HCT116 (cell line): ENCODE results near the gene PRSS21. TPM values are rescaled to one million over a fixed set of nuclear protein-coding genes. Genes with fewer than 3 reads are reported as not detected.
A peak's percentile ranks its signal among the peaks of the same experiment; 100 is the strongest.

Experiments used
- ATAC-seq: fragments of 200-7000 bp; cut with Tn5 transposase; 2 replicates; pipeline ENCODE4 v1.9.1; 2020; ENCODE audit warnings: mild to moderate bottlenecking, moderate library complexity
- BruUV-seq: library from RNA; stranded (reverse); fragments of 400-500 nt; replicated peaks from 2 replicates; lab custom pipeline; 2021; lab: Mats Ljungman, UMichigan
- CTCF ChIA-PET: fragments of 300-600 bp; sonication (Branson Sonifier 250); formaldehyde crosslinking; loops from one replicate; lab custom pipeline; 2021; ENCODE audit warnings: antibody characterized with exemption; lab: Charles Lee
- POLR2A ChIA-PET: fragments of 300-600, 350-600 bp; sonication (Branson Sonifier 250); formaldehyde crosslinking; loops from one replicate; lab custom pipeline; 2021; ENCODE audit warnings: antibody characterized with exemption; lab: Charles Lee
- RAD21 ChIA-PET, 2 experiments: fragments of 300-600 bp; sonication (Branson Sonifier 250); formaldehyde crosslinking; loops; one replicate each; lab custom pipeline; 2023; ENCODE audit warnings: low total read pairs in 2 of 2; ENCODE audit not compliant: uncharacterized antibody in 2 of 2, unreplicated experiment in 2 of 2, low non-redundant PET in 1 of 2; lab: Charles Lee
- DNase-seq: peaks from one replicate; pipeline ENCODE4 v3.0.0-alpha.2; 2010; ENCODE audit warnings: low read depth, low spot score
- H2AFZ ChIP-seq: fragments of 200-600 bp; shearing (Covaris generic), sonication (generic); 2 replicates; pipeline ENCODE4 v1.6.1; 2017; ENCODE audit warnings: low read depth, mixed run types, mixed read lengths, antibody characterized with exemption, low read length; ENCODE audit not compliant: poor library complexity, severe bottlenecking
- H3K27ac ChIP-seq: 2 replicates; pipeline ENCODE4 v1.5.1; 2012; ENCODE audit warnings: low read depth, low read length
- H3K27me3 ChIP-seq: fragments of 200-600 bp; sonication (generic); 2 replicates; pipeline ENCODE4 v1.6.1; 2016; ENCODE audit warnings: mixed run types, low read length, mixed read lengths; ENCODE audit not compliant: insufficient read depth
- H3K36me3 ChIP-seq, 2 experiments: fragments of 200-500 bp in 1 of 2; fragments of 200-600 bp in 1 of 2; sonication (Bioruptor generic) in 1 of 2; sonication (generic) in 1 of 2; 2 replicates each; pipeline versions ENCODE4 v1.5.1 to v1.6.1; 2014 to 2016; ENCODE audit warnings: low read length in 2 of 2, inconsistent platforms in 1 of 2, mixed read lengths in 1 of 2, mixed run types in 1 of 2; ENCODE audit not compliant: insufficient read depth in 2 of 2, control insufficient read depth in 1 of 2
- H3K4me1 ChIP-seq, 2 experiments: fragments of 200-600 bp in 1 of 2; sonication (generic) in 1 of 2; 2 replicates each; pipeline versions ENCODE4 v1.5.1 to v1.6.1; 2012 to 2017; ENCODE audit warnings: low read length in 2 of 2, inconsistent platforms in 1 of 2, mild to moderate bottlenecking in 1 of 2, mixed read lengths in 1 of 2, mixed run types in 1 of 2, moderate library complexity in 1 of 2; ENCODE audit not compliant: insufficient read depth in 2 of 2, control insufficient read depth in 1 of 2
- H3K4me2 ChIP-seq: fragments of 200-600 bp; sonication (generic); 2 replicates; pipeline ENCODE4 v1.6.1; 2017; ENCODE audit warnings: mixed run types, low read length, mixed read lengths
- H3K4me3 ChIP-seq, 2 experiments: fragments of 200-600 bp in 1 of 2; sonication (generic) in 1 of 2; replicated peaks in 1 of 2; 2 replicates each; pipeline ENCODE4 v1.5.1; 2011 to 2016; ENCODE audit warnings: low read length in 2 of 2, control low read depth in 1 of 2, low read depth in 1 of 2, mild to moderate bottlenecking in 1 of 2, mixed read lengths in 1 of 2, mixed run types in 1 of 2
- H3K79me2 ChIP-seq: fragments of 200-600 bp; sonication (generic); 2 replicates; pipeline ENCODE4 v1.6.1; 2017; ENCODE audit warnings: mild to moderate bottlenecking, mixed run types, low read length, moderate library complexity, mixed read lengths; ENCODE audit not compliant: insufficient read depth
- H3K9ac ChIP-seq: fragments of 200-600 bp; sonication (generic); 2 replicates; pipeline ENCODE4 v1.6.1; 2016; ENCODE audit warnings: low read length, mixed read lengths
- H3K9me2 ChIP-seq: fragments of 200-600 bp; sonication (generic), shearing (Covaris generic); 2 replicates; pipeline ENCODE4 v1.6.1; 2017; ENCODE audit warnings: mixed run types, mild to moderate bottlenecking, moderate library complexity; ENCODE audit not compliant: insufficient read depth
- H3K9me3 ChIP-seq, 2 experiments: fragments of 200-500 bp in 1 of 2; fragments of 200-600 bp in 1 of 2; sonication (Bioruptor generic) in 1 of 2; sonication (generic) in 1 of 2; 2 replicates each; pipeline ENCODE4 v1.6.1; 2014 to 2017; ENCODE audit warnings: low read length in 2 of 2, mixed read lengths in 2 of 2, inconsistent platforms in 1 of 2, low read depth in 1 of 2, mild to moderate bottlenecking in 1 of 2, mixed run types in 1 of 2, moderate library complexity in 1 of 2; ENCODE audit not compliant: control insufficient read depth in 1 of 2, insufficient read depth in 1 of 2
- H4K20me1 ChIP-seq: fragments of 200-600 bp; sonication (generic), shearing (Covaris generic); 2 replicates; pipeline ENCODE4 v1.6.1; 2017; ENCODE audit warnings: mixed run types, mild to moderate bottlenecking, moderate library complexity; ENCODE audit not compliant: insufficient read depth
- CEBPB ChIP-seq: IDR thresholded peaks from 2 replicates; pipeline ENCODE4 v1.6.1; 2012; ENCODE audit warnings: low read depth
- EGR1 ChIP-seq: IDR thresholded peaks from 2 replicates; pipeline ENCODE4 v1.6.1; 2012; ENCODE audit warnings: low read depth
- ELF1 ChIP-seq: IDR thresholded peaks from 2 replicates; pipeline ENCODE4 v1.6.1; 2012; ENCODE audit warnings: low read depth, borderline replicate concordance
- EZH2phosphoT487 ChIP-seq: fragments of 200-600 bp; IDR thresholded peaks from 2 replicates; pipeline ENCODE4 v1.6.1; 2018; ENCODE audit warnings: antibody characterized with exemption, borderline replicate concordance
- FOSL1 ChIP-seq: IDR thresholded peaks from 2 replicates; pipeline ENCODE4 v1.6.1; 2012; ENCODE audit warnings: low read depth
- JUND ChIP-seq: IDR thresholded peaks from 2 replicates; pipeline ENCODE4 v1.6.1; 2012
- POLR2A ChIP-seq: IDR thresholded peaks from 2 replicates; pipeline ENCODE4 v1.7.0; 2011; ENCODE audit warnings: borderline replicate concordance; ENCODE audit not compliant: insufficient read depth, insufficient read length; ENCODE audit errors: extremely low read depth
- POLR2AphosphoS5 ChIP-seq: IDR thresholded peaks from 2 replicates; pipeline ENCODE4 v1.6.1; 2011; ENCODE audit warnings: mild to moderate bottlenecking, low read depth, low read length, moderate library complexity
- REST ChIP-seq: IDR thresholded peaks from 2 replicates; pipeline ENCODE4 v1.6.1; 2012; ENCODE audit warnings: low read depth
- SIN3A ChIP-seq: IDR thresholded peaks from 2 replicates; pipeline ENCODE4 v1.6.1; 2012; ENCODE audit warnings: low read depth
- TCF7L2 ChIP-seq: IDR thresholded peaks from 2 replicates; pipeline ENCODE4 v1.7.0; 2011; ENCODE audit warnings: borderline replicate concordance, inconsistent platforms; ENCODE audit not compliant: insufficient read depth, insufficient read length; ENCODE audit errors: extremely low read depth
- ZFX ChIP-seq: fragments of 450-650 bp; IDR thresholded peaks from 2 replicates; pipeline ENCODE4 v1.6.1; 2017
- ZNF274 ChIP-seq: fragments of 200-500 bp; sonication (Bioruptor generic); IDR thresholded peaks from 2 replicates; pipeline ENCODE4 v1.6.1; 2014; ENCODE audit warnings: mild to moderate bottlenecking, low read depth, low read length, inconsistent platforms
- intact Hi-C: fragments of 100-400 bp; cut with micrococcal nuclease; formaldehyde crosslinking; loops from 2 replicates; pipeline ENCODE4 v1.10.0; 2022
- total RNA-seq: library from RNA; stranded (reverse); gene quantifications from one replicate; pipeline ENCODE4 v1.2.1, GENCODE V29; 2021; ENCODE audit not compliant: unreplicated experiment
- TF ChIP-seq, protein P1 (sequence below): IDR thresholded peaks from 2 replicates; pipeline ENCODE4 v1.6.1; 2011; ENCODE audit warnings: mild to moderate bottlenecking, low read length, moderate library complexity; ENCODE audit not compliant: insufficient replicate concordance; ENCODE audit errors: extremely low read depth
- TF ChIP-seq, protein P2 (sequence below): IDR thresholded peaks from 2 replicates; pipeline ENCODE4 v1.6.1; 2012

Gene PRSS21
- total RNA-seq, 1 experiment from 2014 or later = 0.39 TPM

GRCh38 chr16:2866431-2866830, 49.4 kb downstream of the PRSS21 start:
- H3K4me1 ChIP-seq = peaks cover 2 to 12% of the 10 kb centered on the region in 2 experiments; a peak in 3 of 4 replicates
- ATAC-seq = no peak
- intact Hi-C loops = no loop called here
- no peak overlapping the region for H3K4me3 ChIP-seq
- no TSS peak for BruUV-seq
- TF ChIP-seq POLR2A = no peak
- no peak for TF ChIP-seq TCF7L2
- no peak for TF ChIP-seq POLR2AphosphoS5
- no peak for TF ChIP-seq EZH2phosphoT487
- TF ChIP-seq JUND = no peak
- TF ChIP-seq SIN3A = no peak
- H4K20me1 ChIP-seq = no peaks in the 10 kb centered on the region
- H3K27me3 ChIP-seq = no peaks in the 10 kb centered on the region
- H3K27ac ChIP-seq = no peak overlapping the region
- H3K79me2 ChIP-seq = no peaks in the 10 kb centered on the region
- no peak overlapping the region for H3K9ac ChIP-seq
- ChIA-PET POLR2A (no interaction called here), RAD21 (no interaction called here), CTCF (interaction anchor here (2.9 kb wide), 1 partner anchor 27 kb away, joined by 42 read pairs; no protein-coding TSS in a partner anchor)
- no peak for DNase-seq
- H3K9me3 ChIP-seq = no peaks in the 10 kb centered on the region
- H3K4me2 ChIP-seq = no peak overlapping the region
- H3K36me3 ChIP-seq = no peaks in the 10 kb centered on the region
- no peak overlapping the region for H2AFZ ChIP-seq
- H3K9me2 ChIP-seq = no peaks in the 10 kb centered on the region

- Histone ChIP-seq H3K27me3 (no peaks in the 10 kb centered on the region), H3K4me1 (peaks cover 3 to 19% of the 10 kb centered on the region in 2 experiments; a peak in 3 of 4 replicates), H3K9me3 (no peaks in the 10 kb centered on the region), H3K36me3 (no peaks in the 10 kb centered on the region), H3K4me2 (peak overlapping the region; percentile 88), H3K79me2 (no peaks in the 10 kb centered on the region), H3K27ac (peak overlapping the region; percentile 92), H3K9ac (peak overlapping the region; percentile 79), H2AFZ (peak overlapping the region; percentile 79), H4K20me1 (no peaks in the 10 kb centered on the region), H3K4me3 (peak overlapping the region; percentile 55 to 73), H3K9me2 (no peaks in the 10 kb centered on the region)
- BruUV-seq = TSS peak; percentile 96
- ChIA-PET POLR2A (interaction anchor here (0.7 to 1.7 kb wide), 11 partner anchors 10 to 185 kb away, joined by 3 to 14 read pairs (median 3); partner anchors contain the start of genes FLYWCH1, FLYWCH2 and KCTD5), CTCF (interaction anchor here (0.7 to 2.9 kb wide), 17 partner anchors 9 to 115 kb away, joined by 3 to 42 read pairs (median 5); partner anchors contain the start of genes FLYWCH2, PRSS21 and PRSS22), RAD21 (interaction anchor here (1.2 to 1.3 kb wide), 3 partner anchors 9 to 29 kb away, joined by 3 to 10 read pairs (median 8); no protein-coding TSS in a partner anchor)
- ATAC-seq (no peak), DNase-seq (no peak)
- intact Hi-C loops = no loop called here
- TF ChIP-seq SIN3A = no peak
- TF ChIP-seq CEBPB = no peak
- no peak for TF ChIP-seq TCF7L2
- no peak for TF ChIP-seq ZFX
- TF ChIP-seq ZNF274 = no peak
- peak; percentile 62 for TF ChIP-seq EGR1
- no peak for TF ChIP-seq EZH2phosphoT487
- TF ChIP-seq ELF1 = no peak
- TF ChIP-seq, protein P1, sequence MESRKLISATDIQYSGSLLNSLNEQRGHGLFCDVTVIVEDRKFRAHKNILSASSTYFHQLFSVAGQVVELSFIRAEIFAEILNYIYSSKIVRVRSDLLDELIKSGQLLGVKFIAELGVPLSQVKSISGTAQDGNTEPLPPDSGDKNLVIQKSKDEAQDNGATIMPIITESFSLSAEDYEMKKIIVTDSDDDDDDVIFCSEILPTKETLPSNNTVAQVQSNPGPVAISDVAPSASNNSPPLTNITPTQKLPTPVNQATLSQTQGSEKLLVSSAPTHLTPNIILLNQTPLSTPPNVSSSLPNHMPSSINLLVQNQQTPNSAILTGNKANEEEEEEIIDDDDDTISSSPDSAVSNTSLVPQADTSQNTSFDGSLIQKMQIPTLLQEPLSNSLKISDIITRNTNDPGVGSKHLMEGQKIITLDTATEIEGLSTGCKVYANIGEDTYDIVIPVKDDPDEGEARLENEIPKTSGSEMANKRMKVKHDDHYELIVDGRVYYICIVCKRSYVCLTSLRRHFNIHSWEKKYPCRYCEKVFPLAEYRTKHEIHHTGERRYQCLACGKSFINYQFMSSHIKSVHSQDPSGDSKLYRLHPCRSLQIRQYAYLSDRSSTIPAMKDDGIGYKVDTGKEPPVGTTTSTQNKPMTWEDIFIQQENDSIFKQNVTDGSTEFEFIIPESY = no peak
- no peak for TF ChIP-seq REST
- no peak for TF ChIP-seq FOSL1
- TF ChIP-seq, protein P2, sequence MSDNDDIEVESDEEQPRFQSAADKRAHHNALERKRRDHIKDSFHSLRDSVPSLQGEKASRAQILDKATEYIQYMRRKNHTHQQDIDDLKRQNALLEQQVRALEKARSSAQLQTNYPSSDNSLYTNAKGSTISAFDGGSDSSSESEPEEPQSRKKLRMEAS = 0 out of 2 replicates have a peak, but pooled peaks have one; percentile 5
Observed at GRCh38 chr16:2867661-2867986, 50.6 kb downstream of the PRSS21 start.
